Karpas-422 (cell line): Measurements from ENCODE around the gene ZNF865. TPM values are rescaled to one million over a fixed set of nuclear protein-coding genes. Genes with fewer than 3 reads are reported as not detected.
A peak's percentile ranks its signal among the peaks of the same experiment; 100 is the strongest.
"Not testable (repeated sequence)": the region's sequence is repeated elsewhere in the genome, so short reads cannot be mapped to it uniquely, and the experiment has no call there.

Experiments
- DNase-seq: peaks from one replicate; pipeline ENCODE4 v3.0.0-alpha.2; 2015
- H2AFZ ChIP-seq: fragments of 200-600 bp; sonication (generic); 2 replicates; pipeline ENCODE4 v1.6.1; 2014; ENCODE audit warnings: antibody characterized with exemption, low read length, mixed read lengths
- H3K27ac ChIP-seq: fragments of 200-600 bp; sonication (generic); 2 replicates; pipeline ENCODE4 v1.5.1; 2014; ENCODE audit warnings: mild to moderate bottlenecking, low read length, moderate library complexity
- H3K27me3 ChIP-seq: fragments of 200-600 bp; sonication (generic); 2 replicates; pipeline ENCODE4 v1.6.1; 2014; ENCODE audit warnings: low read length, mixed read lengths
- H3K36me3 ChIP-seq: fragments of 200-600 bp; sonication (generic); 2 replicates; pipeline ENCODE4 v1.6.1; 2014; ENCODE audit warnings: low read length, mixed read lengths; ENCODE audit not compliant: insufficient read depth
- H3K4me1 ChIP-seq: fragments of 200-600 bp; sonication (generic); 2 replicates; pipeline ENCODE4 v1.6.1; 2014; ENCODE audit warnings: mild to moderate bottlenecking, low read length, mixed read lengths
- H3K4me2 ChIP-seq: fragments of 200-600 bp; sonication (generic); 2 replicates; pipeline ENCODE4 v1.6.1; 2014; ENCODE audit warnings: low read length, low read depth, mild to moderate bottlenecking; ENCODE audit not compliant: poor library complexity, severe bottlenecking
- H3K4me3 ChIP-seq: fragments of 200-600 bp; sonication (generic); 2 replicates; pipeline ENCODE4 v1.5.1; 2014; ENCODE audit warnings: mild to moderate bottlenecking, antibody characterized with exemption, low read length, mixed read lengths
- H3K79me2 ChIP-seq: fragments of 200-600 bp; sonication (generic); 2 replicates; pipeline ENCODE4 v1.6.1; 2014; ENCODE audit warnings: mild to moderate bottlenecking, low read length, mixed read lengths
- H3K9ac ChIP-seq: fragments of 200-600 bp; sonication (generic); 2 replicates; pipeline ENCODE4 v1.6.0; 2014; ENCODE audit warnings: low read length
- H3K9me2 ChIP-seq: fragments of 200-600 bp; sonication (generic), shearing (Covaris generic); replicated peaks from 2 replicates; pipeline ENCODE4 v1.6.0; 2014; ENCODE audit warnings: mild to moderate bottlenecking, low read length, moderate library complexity; ENCODE audit not compliant: insufficient read depth
- H3K9me3 ChIP-seq: fragments of 300-700, 200-600 bp; sonication (generic); 2 replicates; pipeline ENCODE4 v1.6.1; 2014; ENCODE audit warnings: low read length, mixed read lengths
- H4K20me1 ChIP-seq: fragments of 200-600 bp; sonication (generic); 2 replicates; pipeline ENCODE4 v1.6.1; 2014; ENCODE audit warnings: mild to moderate bottlenecking, antibody characterized with exemption, low read length, low read depth; ENCODE audit not compliant: insufficient read depth
- total RNA-seq: library from RNA; depleted of rRNA; stranded (reverse); fragments of >200 nt; shearing (Covaris generic); gene quantifications from 2 replicates; pipeline ENCODE4 v1.2.3, GENCODE V29; 2014; ENCODE audit warnings: low replicate concordance; rRNA removed

The ZNF865 gene
- 3.6 and 8.6 TPM in 2 replicates for total RNA-seq

GRCh38 chr19:55605637-55606470 lies at the start of gene ZNF865:
TSS of gene ZNF865 (plus strand) at chr19:55605647. CDS start at chr19:55613619, 7,972 bp downstream.
- peaks cover 24% of the 10 kb centered on the region for H3K36me3 ChIP-seq
- no peaks in the 10 kb centered on the region for H3K9me3 ChIP-seq
- no peaks in the 10 kb centered on the region for H3K9me2 ChIP-seq
- H3K4me1 ChIP-seq, result peaks cover 23% of the 10 kb centered on the region
- peak within 1 kb of the TSS; percentile 89 for H3K9ac ChIP-seq
- H3K27ac ChIP-seq, result peak within 1 kb of the TSS; percentile 87
- H2AFZ ChIP-seq, result peak within 1 kb of the TSS; percentile 30; the same call in 1 of the 2 replicates
- H3K27me3 ChIP-seq, result no peaks in the 10 kb centered on the region
- H3K79me2 ChIP-seq, result peaks cover 50% of the 10 kb centered on the region
- H3K4me2 ChIP-seq, result peak within 1 kb of the TSS; percentile 75
- peaks cover 11% of the 10 kb centered on the region for H4K20me1 ChIP-seq
- peak; percentile 92 for DNase-seq
- peak within 1 kb of the TSS; percentile 75 for H3K4me3 ChIP-seq

- H3K79me2 ChIP-seq, result no peaks in the 10 kb centered on the region
- no peaks in the 10 kb centered on the region for H3K9me3 ChIP-seq
- H3K27me3 ChIP-seq, result 0 out of 2 replicates have a peak, but pooled peaks cover 3% of the 10 kb centered on the region
- DNase-seq, result no peak
- H3K9ac ChIP-seq, result no peak overlapping the region
- no peak overlapping the region for H3K4me2 ChIP-seq
- no peaks in the 10 kb centered on the region for H4K20me1 ChIP-seq
- H3K4me3 ChIP-seq, result no peak overlapping the region
- H3K36me3 ChIP-seq, result no peaks in the 10 kb centered on the region
- no peak overlapping the region for H2AFZ ChIP-seq
- H3K4me1 ChIP-seq, result peaks cover 3% of the 10 kb centered on the region
- H3K9me2 ChIP-seq, result no peaks in the 10 kb centered on the region
- H3K27ac ChIP-seq, result no peak overlapping the region
Measured at GRCh38 chr19:55559684-55560083, 45.8 kb upstream of the ZNF865 start.

GRCh38 chr19:55563261-55563690 lies 42.2 kb upstream of the ZNF865 start:
- Histone ChIP-seq H3K27me3 (0 out of 2 replicates have a peak, but pooled peaks cover 3% of the 10 kb centered on the region), H3K79me2 (no peaks in the 10 kb centered on the region), H3K36me3 (no peaks in the 10 kb centered on the region), H3K4me1 (no peaks in the 10 kb centered on the region), H2AFZ (no peak overlapping the region), H4K20me1 (no peaks in the 10 kb centered on the region), H3K9ac (no peak overlapping the region), H3K9me3 (no peaks in the 10 kb centered on the region), H3K27ac (no peak overlapping the region), H3K4me2 (no peak overlapping the region), H3K4me3 (no peak overlapping the region), H3K9me2 (no peaks in the 10 kb centered on the region)
- DNase-seq, result no peak

GRCh38 chr19:55566823-55567222 lies 38.6 kb upstream of the ZNF865 start:
- H3K36me3 ChIP-seq, result no peaks in the 10 kb centered on the region
- no peak overlapping the region for H3K27ac ChIP-seq
- H3K9me3 ChIP-seq, result no peaks in the 10 kb centered on the region
- no peak overlapping the region for H3K4me3 ChIP-seq
- no peaks in the 10 kb centered on the region for H3K9me2 ChIP-seq
- no peak overlapping the region for H2AFZ ChIP-seq
- no peaks in the 10 kb centered on the region for H3K4me1 ChIP-seq
- no peak overlapping the region for H3K9ac ChIP-seq
- no peaks in the 10 kb centered on the region for H3K79me2 ChIP-seq
- no peaks in the 10 kb centered on the region for H3K27me3 ChIP-seq
- H3K4me2 ChIP-seq, result no peak overlapping the region
- no peak for DNase-seq
- H4K20me1 ChIP-seq, result 0 out of 2 replicates have a peak, but pooled peaks cover 3% of the 10 kb centered on the region

GRCh38 chr19:55567708-55568328 lies 37.6 kb upstream of the ZNF865 start:
- Histone ChIP-seq H3K4me3 (no peak overlapping the region), H3K4me1 (no peaks in the 10 kb centered on the region), H4K20me1 (0 out of 2 replicates have a peak, but pooled peaks cover 3% of the 10 kb centered on the region), H3K36me3 (no peaks in the 10 kb centered on the region), H3K9me3 (no peaks in the 10 kb centered on the region), H3K4me2 (no peak overlapping the region), H2AFZ (no peak overlapping the region), H3K9ac (no peak overlapping the region), H3K9me2 (no peaks in the 10 kb centered on the region), H3K27ac (no peak overlapping the region), H3K27me3 (no peaks in the 10 kb centered on the region), H3K79me2 (no peaks in the 10 kb centered on the region)
- no peak for DNase-seq

- H3K9me2 ChIP-seq, H3K4me1 ChIP-seq, H3K79me2 ChIP-seq, H4K20me1 ChIP-seq, H3K27me3 ChIP-seq, H3K4me3 ChIP-seq, H3K4me2 ChIP-seq, H3K9ac ChIP-seq, DNase-seq, H3K36me3 ChIP-seq, H2AFZ ChIP-seq, H3K9me3 ChIP-seq, H3K27ac ChIP-seq: not testable (repeated sequence)
Measured at GRCh38 chr19:55569477-55569876, 36.0 kb upstream of the ZNF865 start.

- not testable (repeated sequence) for H3K4me2 ChIP-seq, DNase-seq, H3K4me1 ChIP-seq, H3K79me2 ChIP-seq, H3K27me3 ChIP-seq, H3K9me2 ChIP-seq, H4K20me1 ChIP-seq, H2AFZ ChIP-seq, H3K4me3 ChIP-seq, H3K9ac ChIP-seq, H3K36me3 ChIP-seq, H3K27ac ChIP-seq, H3K9me3 ChIP-seq
Measured at GRCh38 chr19:55573929-55574328, 31.5 kb upstream of the ZNF865 start.

GRCh38 chr19:55576746-55577145 lies 28.7 kb upstream of the ZNF865 start:
- no peak overlapping the region for H3K9ac ChIP-seq
- H3K4me1 ChIP-seq, result peaks cover 12% of the 10 kb centered on the region
- H3K9me3 ChIP-seq, result no peaks in the 10 kb centered on the region
- no peaks in the 10 kb centered on the region for H3K27me3 ChIP-seq
- H4K20me1 ChIP-seq, result peaks cover 14% of the 10 kb centered on the region
- no peaks in the 10 kb centered on the region for H3K9me2 ChIP-seq
- H3K27ac ChIP-seq, result no peak overlapping the region
- H3K4me2 ChIP-seq, result no peak overlapping the region
- DNase-seq, result no peak
- H3K4me3 ChIP-seq, result no peak overlapping the region
- H3K79me2 ChIP-seq, result peaks cover 18% of the 10 kb centered on the region
- no peak overlapping the region for H2AFZ ChIP-seq
- peaks cover 6% of the 10 kb centered on the region; the same call in 1 of the 2 replicates for H3K36me3 ChIP-seq
